IMR-90 (cell line): ENCODE data around the gene SCYGR6. TPM values are rescaled to one million over a fixed set of nuclear protein-coding genes. Genes with fewer than 3 reads are reported as not detected.

Experiments used
- ATAC-seq: fragments of 200-7000 bp; cut with Tn5 transposase; 2 replicates; pipeline ENCODE4 v1.9.1; 2020; ENCODE audit warnings: low read depth, mild to moderate bottlenecking, moderate library complexity
- BruUV-seq: library from RNA; stranded (reverse); fragments of 400-500 nt; replicated peaks from 2 replicates; lab custom pipeline; 2021; lab: Mats Ljungman, UMichigan
- CTCF ChIA-PET: fragments of 300-600 bp; formaldehyde crosslinking; extraction: SDS; loops from one replicate; lab custom pipeline; 2021; ENCODE audit warnings: antibody characterized with exemption; lab: Yijun Ruan, JAX
- POLR2A ChIA-PET: fragments of 300-600 bp; sonication (Branson Sonifier 250); formaldehyde crosslinking; loops from one replicate; lab custom pipeline; 2022; ENCODE audit warnings: antibody characterized with exemption; ENCODE audit not compliant: unreplicated experiment; lab: Charles Lee
- DNase-seq: peaks from one replicate; pipeline ENCODE4 v3.0.0; 2013
- H2AFZ ChIP-seq: replicated peaks from 2 replicates; pipeline ENCODE3; 2013; ENCODE audit warnings: low read length, mild to moderate bottlenecking; ENCODE audit not compliant: poor library complexity
- H2AK5ac ChIP-seq: 2 replicates; pipeline ENCODE4 v1.6.1; 2013; ENCODE audit warnings: low read depth, low read length, inconsistent platforms
- H2AK9ac ChIP-seq: replicated peaks from 2 replicates; pipeline ENCODE3; 2013; ENCODE audit warnings: mild to moderate bottlenecking, low read depth, low read length, moderate library complexity; ENCODE audit not compliant: poor library complexity
- H2BK120ac ChIP-seq: 2 replicates; pipeline ENCODE4 v1.6.1; 2013; ENCODE audit warnings: low read depth, low read length, inconsistent platforms
- H2BK15ac ChIP-seq: 3 replicates; pipeline ENCODE4 v1.6.1; 2013; ENCODE audit warnings: low read depth, low read length, inconsistent platforms
- H2BK20ac ChIP-seq: 2 replicates; pipeline ENCODE4 v1.6.1; 2013; ENCODE audit warnings: low read depth, mild to moderate bottlenecking, inconsistent platforms, low read length, moderate library complexity
- H2BK5ac ChIP-seq: 2 replicates; pipeline ENCODE4 v1.6.1; 2013; ENCODE audit warnings: mild to moderate bottlenecking, low read depth, low read length, inconsistent platforms; ENCODE audit not compliant: poor library complexity, severe bottlenecking
- H3K14ac ChIP-seq: replicated peaks from 2 replicates; pipeline ENCODE4 v1.6.1; 2013; ENCODE audit warnings: low read depth, low read length, inconsistent platforms
- H3K18ac ChIP-seq: 2 replicates; pipeline ENCODE4 v1.6.1; 2013; ENCODE audit warnings: low read depth, low read length, control low read depth
- H3K23ac ChIP-seq: 2 replicates; pipeline ENCODE4 v1.6.1; 2013; ENCODE audit warnings: low read depth, low read length, inconsistent platforms
- H3K27ac ChIP-seq: 2 replicates; pipeline ENCODE4 v1.5.1; 2013; ENCODE audit warnings: mild to moderate bottlenecking, control low read depth, low read length; ENCODE audit not compliant: insufficient read depth
- H3K27me3 ChIP-seq: 2 replicates; pipeline ENCODE4 v1.6.1; 2013; ENCODE audit warnings: low read length; ENCODE audit not compliant: control insufficient read depth, insufficient read depth
- H3K36me3 ChIP-seq: 2 replicates; pipeline ENCODE4 v1.6.1; 2013; ENCODE audit warnings: low read length, mixed read lengths; ENCODE audit not compliant: control insufficient read depth, insufficient read depth
- H3K4ac ChIP-seq: 2 replicates; pipeline ENCODE4 v1.6.1; 2013; ENCODE audit warnings: low read depth, low read length, inconsistent platforms
- H3K4me1 ChIP-seq: 2 replicates; pipeline ENCODE4 v1.6.1; 2013; ENCODE audit warnings: low read length, mixed read lengths; ENCODE audit not compliant: control insufficient read depth, insufficient read depth
- H3K4me2 ChIP-seq: 2 replicates; pipeline ENCODE4 v1.6.1; 2013; ENCODE audit warnings: low read depth, mild to moderate bottlenecking, control low read depth, low read length, moderate library complexity
- H3K4me3 ChIP-seq: 2 replicates; pipeline ENCODE4 v1.5.1; 2013; ENCODE audit warnings: low read depth, mild to moderate bottlenecking, control low read depth, low read length, moderate library complexity; ENCODE audit not compliant: insufficient read depth
- H3K56ac ChIP-seq: 2 replicates; pipeline ENCODE4 v1.6.1; 2013; ENCODE audit warnings: low read length, inconsistent platforms; ENCODE audit not compliant: insufficient read depth; ENCODE audit errors: extremely low read depth
- H3K79me1 ChIP-seq, 2 experiments: 2 replicates each; pipeline ENCODE4 v1.6.1; 2013; ENCODE audit warnings: low read length in 2 of 2, inconsistent platforms in 1 of 2, low read depth in 1 of 2
- H3K9ac ChIP-seq: 2 replicates; pipeline ENCODE4 v1.6.1; 2013; ENCODE audit warnings: low read depth, low read length, control low read depth
- H3K9me1 ChIP-seq: 2 replicates; pipeline ENCODE4 v1.6.1; 2013; ENCODE audit warnings: low read length, inconsistent platforms; ENCODE audit not compliant: insufficient read depth
- H3K9me3 ChIP-seq: 2 replicates; pipeline ENCODE4 v1.6.1; 2013; ENCODE audit warnings: low read length; ENCODE audit not compliant: control insufficient read depth, insufficient read depth
- H4K20me1 ChIP-seq: 2 replicates; pipeline ENCODE4 v1.6.1; 2013; ENCODE audit warnings: low read length, inconsistent platforms; ENCODE audit not compliant: insufficient read depth
- H4K5ac ChIP-seq: 2 replicates; pipeline ENCODE4 v1.6.1; 2013; ENCODE audit warnings: mild to moderate bottlenecking, low read depth, low read length, control low read depth
- H4K8ac ChIP-seq, 2 experiments: 2 replicates each; pipeline ENCODE4 v1.6.1; 2013; ENCODE audit warnings: low read depth in 2 of 2, low read length in 2 of 2, control low read depth in 1 of 2, inconsistent platforms in 1 of 2
- H4K91ac ChIP-seq: 2 replicates; pipeline ENCODE4 v1.6.1; 2013; ENCODE audit warnings: low read depth, low read length, inconsistent platforms; ENCODE audit not compliant: insufficient read depth
- BHLHE40 ChIP-seq: fragments of 150-350 bp; IDR thresholded peaks from 2 replicates; pipeline ENCODE4 v1.6.1; 2016; ENCODE audit warnings: mild to moderate bottlenecking, low read depth, low read length
- CEBPB ChIP-seq: IDR thresholded peaks from 2 replicates; pipeline ENCODE4 v1.6.1; 2012; ENCODE audit warnings: low read depth, low read length, improper control_type of control experiment
- CTCF ChIP-seq: conservative IDR thresholded peaks from 2 replicates; pipeline ENCODE4 v1.5.1; 2012; ENCODE audit warnings: mild to moderate bottlenecking, low read depth, low read length, improper control_type of control experiment
- MAFK ChIP-seq: IDR thresholded peaks from 2 replicates; pipeline ENCODE4 v1.6.1; 2012; ENCODE audit warnings: low read depth, low read length, improper control_type of control experiment
- MAZ ChIP-seq: IDR thresholded peaks from 2 replicates; pipeline ENCODE4 v1.6.1; 2012; ENCODE audit warnings: low read depth, mild to moderate bottlenecking, low read length, improper control_type of control experiment, moderate library complexity, borderline replicate concordance
- MXI1 ChIP-seq: IDR thresholded peaks from 2 replicates; pipeline ENCODE4 v1.6.1; 2012; ENCODE audit warnings: low read depth, mild to moderate bottlenecking, low read length, moderate library complexity, borderline replicate concordance
- NFE2L2 ChIP-seq: fragments of 150-350 bp; IDR thresholded peaks from 2 replicates; pipeline ENCODE4 v1.6.1; 2016; ENCODE audit warnings: low read depth, mild to moderate bottlenecking, low read length
- RAD21 ChIP-seq: IDR thresholded peaks from 2 replicates; pipeline ENCODE4 v1.6.1; 2012; ENCODE audit warnings: low read length, improper control_type of control experiment
- RFX5 ChIP-seq: IDR thresholded peaks from 2 replicates; pipeline ENCODE4 v1.8.0; 2012; ENCODE audit warnings: low read depth, mild to moderate bottlenecking, low read length, moderate library complexity
- WGBS, 2 experiments: methylation state at CpG; one replicate each; pipeline versions ENCODE4 v1.1.5 to v1.1.7; 2013; ENCODE audit warnings: missing lambda C conversion rate in 2 of 2; ENCODE audit not compliant: insufficient read length in 1 of 2; ENCODE audit errors: extremely low coverage in 2 of 2; 5-methylcytosine and 5-hydroxymethylcytosine counted together
- dilution Hi-C: fragments of 300-500 bp; cut with HindIII; formaldehyde crosslinking; loops from one replicate; pipeline ENCODE4 v1.14.3; 2018; ENCODE audit warnings: low sequenced_read_pairs; ENCODE audit not compliant: unreplicated experiment
- in situ Hi-C: fragments of 300-500 bp; cut with MboI; formaldehyde crosslinking; loops from 3 replicates; pipeline ENCODE4 v1.14.3; 2019; ENCODE audit warnings: low sequenced_read_pairs, inconsistent platforms, mixed read lengths
- intact Hi-C: fragments of 100-400 bp; cut with micrococcal nuclease; formaldehyde crosslinking; loops from 2 replicates; pipeline ENCODE4 v1.10.0; 2022
- polyA plus RNA-seq, 3 experiments: library from polyadenylated mRNA; depleted of rRNA; stranded (reverse); fragments of >200 nt; gene quantifications; 2 replicates each; pipeline ENCODE4 v1.2.3, GENCODE V29; 2012; ENCODE audit warnings: low replicate concordance in 1 of 3
- total RNA-seq: library from RNA; depleted of rRNA; stranded (reverse); fragments of >200 nt; gene quantifications from 2 replicates; pipeline ENCODE4 v1.2.3, GENCODE V29; 2012
- TF ChIP-seq, protein P1 (sequence below): fragments of 150-350 bp; IDR thresholded peaks from 2 replicates; pipeline ENCODE4 v1.6.1; 2017; ENCODE audit warnings: mild to moderate bottlenecking, antibody characterized with exemption, low read length, low read depth

Gene SCYGR6
- total and polyA plus RNA-seq, 2 of the 4 experiments (the other 2 are of a cell fraction), result not detected

GRCh38 chr2:227713291-227713690, 11.3 kb downstream of the SCYGR6 start:
- no peak overlapping the region for H2AK9ac ChIP-seq
- H3K9ac ChIP-seq, result no peak overlapping the region
- no peak overlapping the region for H2BK20ac ChIP-seq
- H2BK15ac ChIP-seq, result no peak overlapping the region
- H4K5ac ChIP-seq, result no peak overlapping the region
- ChIA-PET POLR2A (no interaction called here), CTCF (no interaction called here)
- no peak overlapping the region for H3K4me2 ChIP-seq
- in situ Hi-C loops (no loop called here), intact Hi-C loops (no loop called here), dilution Hi-C loops (no loop called here)
- H2BK5ac ChIP-seq, result no peak overlapping the region
- TF ChIP-seq, protein P1, sequence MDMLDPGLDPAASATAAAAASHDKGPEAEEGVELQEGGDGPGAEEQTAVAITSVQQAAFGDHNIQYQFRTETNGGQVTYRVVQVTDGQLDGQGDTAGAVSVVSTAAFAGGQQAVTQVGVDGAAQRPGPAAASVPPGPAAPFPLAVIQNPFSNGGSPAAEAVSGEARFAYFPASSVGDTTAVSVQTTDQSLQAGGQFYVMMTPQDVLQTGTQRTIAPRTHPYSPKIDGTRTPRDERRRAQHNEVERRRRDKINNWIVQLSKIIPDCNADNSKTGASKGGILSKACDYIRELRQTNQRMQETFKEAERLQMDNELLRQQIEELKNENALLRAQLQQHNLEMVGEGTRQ, result no peak
- TF ChIP-seq MAZ (no peak), BHLHE40 (no peak), NFE2L2 (no peak), RAD21 (no peak), CTCF (no peak), CEBPB (no peak), MAFK (no peak), MXI1 (no peak), RFX5 (no peak)
- H2BK120ac ChIP-seq, result no peak overlapping the region
- no peak overlapping the region for H3K23ac ChIP-seq
- no peaks in the 10 kb centered on the region for H3K9me3 ChIP-seq
- no peak overlapping the region for H2AK5ac ChIP-seq
- H3K36me3 ChIP-seq, result no peaks in the 10 kb centered on the region
- no peak overlapping the region for H4K91ac ChIP-seq
- H3K14ac ChIP-seq, result no peak overlapping the region
- no peaks in the 10 kb centered on the region for H3K9me1 ChIP-seq
- no peaks in the 10 kb centered on the region for H4K20me1 ChIP-seq
- no peak overlapping the region for H2AFZ ChIP-seq
- DNase-seq, result no peak
- WGBS, 2 experiments, result no CpG with 5 or more reads among the region's 1 CpG
- no peak overlapping the region for H3K4ac ChIP-seq
- ATAC-seq, result no peak
- H3K79me1 ChIP-seq, result no peaks in the 10 kb centered on the region
- H3K4me3 ChIP-seq, result no peak overlapping the region
- H3K18ac ChIP-seq, result no peak overlapping the region
- no peaks in the 10 kb centered on the region for H3K4me1 ChIP-seq
- H3K27ac ChIP-seq, result no peak overlapping the region
- no peak overlapping the region for H4K8ac ChIP-seq
- H3K56ac ChIP-seq, result no peak overlapping the region
- no TSS peak for BruUV-seq
- H3K27me3 ChIP-seq, result peaks cover 2% of the 10 kb centered on the region; the same call in 1 of the 2 replicates
